ENCODE measurements around the gene WNT2B. TPM values are rescaled to one million over a fixed set of nuclear protein-coding genes. Genes with fewer than 3 reads are reported as not detected.
"Not testable (repeated sequence)": the region's sequence is repeated elsewhere in the genome, so short reads cannot be mapped to it uniquely, and the experiment has no call there.

WNT2B gene
- 8.1 TPM for total RNA-seq

DNA sequence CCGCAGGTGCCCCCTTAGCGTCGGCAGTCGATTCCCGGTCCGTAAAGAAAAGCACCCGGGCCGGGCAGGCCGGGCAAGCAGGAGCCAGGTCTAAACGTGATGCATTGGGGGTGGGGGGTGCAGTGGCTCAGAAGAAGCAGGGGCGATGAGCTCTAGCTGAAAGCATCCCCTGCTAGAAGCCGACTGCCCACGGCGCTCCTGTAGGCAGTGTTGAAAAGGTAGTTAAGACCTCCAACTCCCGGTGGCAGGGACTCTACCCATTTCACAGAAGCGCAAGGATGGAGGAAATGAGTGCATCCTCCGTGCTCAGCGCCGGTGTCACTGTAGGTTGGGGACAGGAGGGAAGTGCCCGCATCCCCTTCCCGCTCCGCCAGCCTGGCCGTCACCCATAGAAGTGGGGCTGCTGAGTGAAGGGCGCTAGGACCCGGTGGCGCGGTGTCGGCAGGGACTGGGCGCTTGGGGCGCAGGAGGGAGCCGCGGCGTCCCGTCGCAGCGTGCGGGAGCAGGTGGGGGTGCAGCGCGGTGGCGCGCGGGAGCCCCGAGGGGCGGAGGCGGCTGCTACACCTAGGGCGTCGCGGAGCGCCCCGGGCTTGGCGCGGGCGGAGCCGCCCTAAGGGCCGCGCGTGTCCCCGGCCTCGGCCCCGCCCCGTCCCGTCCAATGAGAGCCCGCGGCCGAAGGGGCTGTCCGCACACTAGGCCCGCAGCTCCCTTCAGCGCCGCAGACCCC lies at the start of gene WNT2B:
Gene WNT2B, plus strand, starts transcription at position 688 of the 727 bp plus-strand sequence. CDS start 298 bp downstream, outside the sequence.
- no peak for DNase-seq (ENCODE audit: low spot score)

DNA sequence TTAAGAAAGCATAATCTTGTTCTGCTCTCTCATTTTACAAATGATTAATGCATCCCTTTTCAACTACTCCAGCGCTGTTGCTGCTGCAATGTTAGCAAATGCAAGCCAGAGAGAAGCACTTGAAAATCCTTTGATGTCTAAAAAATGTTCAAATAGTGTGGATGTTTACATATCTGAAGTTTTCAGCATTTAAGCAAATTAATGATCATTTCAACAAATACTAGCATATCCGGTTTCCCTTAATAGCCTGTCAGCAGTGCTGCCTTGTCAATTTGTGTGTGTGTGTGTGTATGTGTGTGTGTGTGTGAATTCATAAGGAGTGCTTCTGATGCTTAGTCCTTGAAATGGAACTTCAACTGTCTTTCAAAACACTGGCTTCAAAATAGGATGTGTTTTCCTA lies 48.1 kb upstream of the WNT2B start:
- no peak for DNase-seq (ENCODE audit: low spot score)

DNA sequence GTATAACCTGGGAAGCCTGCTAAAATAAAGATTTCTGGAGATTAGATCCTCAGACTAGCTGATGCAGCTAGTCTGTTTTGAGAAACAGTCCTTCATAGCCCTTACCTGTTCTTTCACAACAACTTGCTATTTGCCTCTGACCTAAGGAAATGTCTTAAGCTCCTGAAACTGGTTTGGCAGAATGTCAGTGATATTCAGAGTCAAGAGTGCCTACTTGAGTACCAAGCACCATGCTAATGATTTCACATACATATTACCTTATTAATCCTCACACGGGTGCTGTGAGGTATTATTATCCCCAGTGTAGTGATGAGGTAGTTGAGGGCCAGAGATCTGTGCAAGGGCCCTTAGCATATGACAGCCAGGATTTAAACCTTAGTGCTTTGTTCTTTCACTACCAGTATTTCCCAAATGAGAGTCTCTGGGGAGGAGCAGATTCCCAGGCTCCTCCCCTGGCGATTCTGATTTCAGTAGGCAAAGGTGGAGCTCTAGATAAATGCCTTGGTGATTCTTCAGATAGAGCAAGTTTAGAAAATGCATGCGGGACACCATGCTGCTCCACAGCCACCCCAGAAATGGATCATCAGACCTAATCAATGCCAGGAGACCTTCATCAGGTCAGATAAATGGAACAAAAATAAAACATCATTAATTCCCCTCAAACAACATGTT lies 47.4 kb upstream of the WNT2B start:
- no peak for DNase-seq (ENCODE audit: low spot score)

DNA sequence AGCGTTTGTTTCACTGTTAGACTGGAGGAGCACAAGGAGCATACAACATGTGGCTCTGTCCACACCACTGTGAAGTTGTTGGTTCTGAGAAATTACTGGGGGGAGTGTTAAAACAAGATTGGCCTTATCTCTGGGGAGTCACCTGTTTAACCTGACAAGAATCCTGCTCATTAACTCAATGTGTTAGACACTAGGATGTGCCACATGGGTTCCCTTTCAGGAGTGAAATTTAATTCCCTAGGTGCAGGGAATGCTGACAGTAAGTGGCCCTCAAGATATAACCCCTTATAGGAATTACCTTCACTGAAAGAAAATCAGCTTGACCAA lies 45.8 kb upstream of the WNT2B start:
- no peak for DNase-seq (ENCODE audit: low spot score)

DNA sequence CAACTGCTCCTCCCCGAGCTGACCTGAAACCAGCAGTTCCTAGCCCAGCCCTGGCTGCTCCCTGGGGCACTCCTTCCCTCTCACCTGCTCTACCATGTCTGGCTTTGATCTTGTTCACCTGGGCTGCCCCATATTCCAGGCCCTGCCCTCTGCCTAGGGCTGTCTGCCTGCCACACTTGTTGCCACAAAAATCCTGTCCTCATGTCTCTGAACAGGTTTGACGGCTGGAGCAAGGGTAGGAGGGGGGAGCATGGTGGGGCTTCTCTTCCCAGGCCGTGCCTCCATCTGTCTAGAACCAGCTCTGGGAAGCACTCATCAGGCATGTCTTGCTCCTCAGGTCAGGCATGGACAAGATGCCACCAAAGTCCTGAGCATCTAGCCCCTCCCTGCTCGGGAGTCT lies 44.3 kb upstream of the WNT2B start:
- DNase-seq (ENCODE audit: low spot score): no peak

DNA sequence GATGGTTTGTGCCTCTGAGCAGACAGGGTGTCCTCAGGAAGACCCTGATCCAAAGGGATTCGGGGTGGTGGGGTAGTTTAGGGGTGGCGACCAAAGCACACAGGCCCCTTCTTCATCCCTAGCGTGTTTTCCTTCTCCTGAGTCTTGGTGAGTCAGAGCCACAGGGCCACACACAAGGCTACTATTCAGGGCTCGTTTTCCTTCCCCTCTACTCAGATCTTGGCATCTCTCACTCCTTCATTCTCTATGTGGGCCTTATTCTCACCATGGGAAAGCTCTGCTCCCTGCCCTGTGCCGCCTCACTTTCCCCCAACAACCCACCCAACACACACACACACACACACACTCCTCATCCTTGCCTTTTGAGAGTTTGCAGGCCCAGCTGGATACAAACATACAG lies 43.6 kb upstream of the WNT2B start:
- DNase-seq (ENCODE audit: low spot score): no peak

DNA sequence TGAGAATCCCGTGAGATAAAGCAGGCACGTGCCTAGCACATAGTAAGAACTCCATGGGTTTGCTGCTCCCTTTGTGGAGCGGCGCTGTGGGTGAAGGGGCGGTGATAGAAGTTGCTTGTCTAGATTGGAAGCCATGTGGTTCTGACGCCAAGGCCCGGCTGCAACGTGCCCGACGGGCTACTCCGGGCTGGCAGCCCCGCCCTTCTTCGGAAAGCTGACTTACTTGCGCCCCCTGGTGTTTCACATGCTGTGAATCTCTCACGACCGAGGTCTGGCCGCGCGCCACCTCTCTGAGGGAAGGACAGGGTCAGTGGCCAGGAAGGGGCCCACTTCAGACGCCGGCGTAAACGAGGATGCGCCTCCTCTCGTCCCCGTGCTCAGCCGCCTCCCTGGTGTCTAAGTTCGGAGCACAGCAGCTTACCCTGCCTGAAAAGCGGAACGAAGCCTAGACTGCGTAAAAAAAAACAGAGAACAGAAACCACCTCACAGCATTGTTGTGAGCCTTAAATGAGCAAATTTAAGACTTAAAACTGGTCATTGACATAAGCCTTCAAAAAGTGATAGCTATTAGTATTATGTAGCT lies 42.6 kb upstream of the WNT2B start:
- DNase-seq (ENCODE audit: low spot score): peak; percentile 96

DNA sequence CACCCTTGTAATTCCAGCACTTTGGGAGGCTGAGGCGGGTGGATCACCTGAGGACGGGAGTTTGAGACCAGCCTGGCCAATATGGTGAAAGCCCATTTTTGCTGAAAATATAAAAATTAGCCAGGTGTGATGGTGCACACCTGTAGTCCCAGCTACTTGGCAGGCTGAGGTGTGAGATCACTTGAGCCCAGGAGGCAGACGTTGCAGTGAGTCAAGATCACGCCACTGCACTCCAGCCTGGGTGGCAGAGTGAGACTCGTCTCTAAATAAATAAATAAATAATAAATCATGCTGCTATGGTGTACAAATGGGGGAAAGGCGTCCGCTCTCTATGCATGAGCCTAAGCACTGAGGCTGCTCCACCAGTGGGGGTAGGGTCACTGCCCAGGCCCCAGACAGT lies 38.4 kb upstream of the WNT2B start:
- not testable (repeated sequence) for DNase-seq (ENCODE audit: low spot score)

DNA sequence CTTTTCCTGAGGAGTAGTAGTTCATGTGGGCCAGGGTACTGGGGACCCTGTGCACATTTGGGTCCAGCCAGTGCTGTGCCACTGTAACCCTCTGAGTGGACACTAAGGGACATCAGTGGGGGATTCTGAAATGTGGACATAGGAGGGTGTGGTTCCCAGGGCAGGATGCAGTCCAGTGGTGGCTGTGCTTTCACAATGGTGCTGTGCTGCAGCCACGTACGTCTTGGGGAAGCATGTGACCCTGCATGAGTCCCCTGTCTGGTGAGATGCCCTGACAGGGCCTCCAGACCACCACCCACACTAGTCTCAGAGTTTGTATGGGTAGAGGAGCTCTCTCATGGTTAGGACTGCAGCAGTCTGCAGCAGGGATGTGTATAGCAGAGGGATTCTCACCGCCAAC lies 37.8 kb upstream of the WNT2B start:
- DNase-seq (ENCODE audit: low spot score): no peak

DNA sequence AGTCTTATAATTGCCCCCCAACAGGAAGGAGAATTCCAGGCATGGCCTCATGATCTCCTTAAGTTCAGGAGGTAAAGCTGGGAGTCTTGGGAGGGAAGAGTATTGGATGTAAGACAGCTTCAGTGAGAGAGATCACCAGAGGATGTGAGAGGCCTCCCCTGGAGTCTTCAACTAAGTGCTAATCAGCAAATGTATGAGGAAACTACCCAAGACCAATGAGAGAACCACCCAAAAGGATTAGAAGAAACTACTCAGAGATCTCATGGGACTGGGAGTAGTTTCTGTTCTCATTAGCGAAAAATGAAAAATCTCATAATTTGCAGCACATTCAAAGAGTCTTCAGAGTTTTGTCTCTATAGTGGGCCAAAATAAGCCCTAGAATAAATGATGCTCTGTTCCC lies 36.6 kb upstream of the WNT2B start:
- no peak for DNase-seq (ENCODE audit: low spot score)

DNA sequence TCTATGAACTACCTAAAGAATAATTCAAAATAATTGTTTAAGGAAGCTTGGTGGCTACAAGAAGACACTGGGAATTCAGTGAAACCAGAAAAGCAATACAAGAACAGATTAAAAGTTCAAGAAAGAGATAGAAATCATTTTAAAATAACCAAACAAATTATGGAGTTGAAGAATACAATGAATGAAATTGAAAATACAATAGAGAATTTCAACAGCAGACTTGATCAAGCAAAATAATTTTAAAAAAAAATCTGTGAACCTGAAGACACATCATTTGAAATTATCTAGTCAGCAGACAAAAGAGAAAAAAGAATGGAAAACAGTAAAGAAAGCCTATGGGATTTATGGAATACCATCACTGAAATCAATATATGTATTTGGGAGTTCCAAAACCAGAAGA lies 31.2 kb upstream of the WNT2B start:
- no peak for DNase-seq (ENCODE audit: low spot score)

DNA sequence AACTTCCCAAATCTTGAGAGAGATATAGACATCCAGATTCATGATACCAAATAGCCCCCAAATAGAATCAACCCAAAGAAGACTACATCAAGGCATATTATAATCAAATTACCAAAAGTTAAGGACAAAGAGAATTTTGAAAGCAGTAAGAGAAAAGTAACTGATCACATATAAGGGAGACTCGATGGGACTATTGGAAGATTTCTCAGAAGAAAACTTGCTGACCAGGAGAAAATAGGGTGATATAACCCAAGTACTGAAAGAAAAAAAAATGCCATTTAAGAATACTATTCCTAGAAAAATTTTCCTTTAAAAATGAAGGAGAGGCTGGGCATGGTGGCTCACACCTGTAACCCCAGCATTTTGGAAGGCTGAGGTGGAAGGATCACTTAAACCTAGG lies 30.5 kb upstream of the WNT2B start:
- no peak for DNase-seq (ENCODE audit: low spot score)

DNA sequence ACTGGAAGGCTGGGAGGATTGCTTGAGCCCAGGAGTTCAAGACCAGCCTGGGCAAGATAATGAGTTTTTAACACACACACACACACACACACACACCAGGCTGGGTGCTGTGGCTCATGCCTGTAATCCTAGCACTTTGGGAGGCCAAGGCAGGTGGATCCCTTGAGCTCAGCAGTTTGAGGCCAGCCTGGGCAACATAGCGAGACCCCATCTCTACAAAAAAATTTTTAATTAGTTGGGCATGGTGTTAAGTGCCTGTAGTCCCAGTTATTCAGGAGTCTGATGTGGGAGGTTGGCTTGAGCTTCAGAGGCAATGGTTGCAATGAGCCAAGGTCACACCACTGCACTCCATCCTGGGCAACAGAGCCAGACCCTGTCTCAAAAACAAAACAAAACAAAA lies 22.7 kb upstream of the WNT2B start:
- not testable (repeated sequence) for DNase-seq (ENCODE audit: low spot score)

DNA sequence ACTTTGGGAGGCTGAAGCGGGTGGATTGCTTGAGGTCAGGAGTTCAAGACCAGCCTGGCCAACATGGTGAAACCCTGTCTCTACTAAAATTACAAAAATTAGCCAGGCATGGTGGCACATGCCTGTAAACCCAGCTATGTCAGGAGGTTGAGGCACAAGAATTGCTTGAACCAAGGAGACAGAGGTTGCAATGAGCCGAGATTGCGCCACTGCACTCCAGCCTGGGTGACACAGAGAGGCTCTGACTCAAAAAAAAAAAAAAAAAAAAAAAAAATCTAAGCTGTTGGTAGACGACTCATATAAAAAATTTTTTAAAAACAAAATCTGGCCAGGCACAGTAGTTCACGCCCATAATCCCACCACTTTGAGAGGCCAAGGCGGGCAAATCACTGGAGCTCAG lies 21.1 kb upstream of the WNT2B start:
- not testable (repeated sequence) for DNase-seq (ENCODE audit: low spot score)

DNA sequence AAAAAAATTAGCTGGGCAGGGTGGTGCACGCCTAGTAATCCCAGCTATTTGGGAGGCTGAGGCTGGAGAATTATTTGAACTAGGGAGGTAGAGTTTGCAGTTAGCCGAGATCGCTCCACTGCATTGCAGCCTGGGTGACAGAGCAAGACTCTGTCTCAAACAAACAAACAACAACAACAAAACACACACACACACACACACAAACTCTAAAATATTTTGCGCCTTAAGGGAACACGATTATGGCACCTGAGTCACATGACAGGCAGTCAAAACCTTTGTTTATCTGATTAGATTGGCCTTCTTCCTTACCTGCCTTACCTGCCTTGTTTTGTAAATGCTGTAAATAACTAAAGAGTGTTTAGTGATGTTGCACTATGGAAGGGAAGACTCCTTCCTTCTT lies 20.6 kb upstream of the WNT2B start:
- no peak for DNase-seq (ENCODE audit: low spot score)

DNA sequence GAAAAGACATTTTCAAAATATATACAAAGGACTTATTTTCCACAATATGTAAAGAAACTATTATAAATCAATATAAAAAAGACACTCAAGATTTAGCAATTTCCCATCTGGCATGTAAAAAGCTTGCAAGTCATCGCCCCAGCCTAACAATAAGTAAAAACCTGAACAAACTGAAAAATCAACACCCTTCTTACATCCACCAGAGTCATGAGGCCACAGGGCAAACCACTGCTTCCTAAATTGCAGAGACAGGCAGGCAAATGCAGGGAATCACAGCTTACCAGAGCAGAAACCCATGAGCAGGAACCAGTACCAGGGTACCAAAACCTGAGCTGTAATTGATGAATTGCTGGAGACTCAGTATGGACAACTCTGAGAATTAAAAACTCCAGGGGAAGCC lies 16.7 kb upstream of the WNT2B start:
- no peak for DNase-seq (ENCODE audit: low spot score)

DNA sequence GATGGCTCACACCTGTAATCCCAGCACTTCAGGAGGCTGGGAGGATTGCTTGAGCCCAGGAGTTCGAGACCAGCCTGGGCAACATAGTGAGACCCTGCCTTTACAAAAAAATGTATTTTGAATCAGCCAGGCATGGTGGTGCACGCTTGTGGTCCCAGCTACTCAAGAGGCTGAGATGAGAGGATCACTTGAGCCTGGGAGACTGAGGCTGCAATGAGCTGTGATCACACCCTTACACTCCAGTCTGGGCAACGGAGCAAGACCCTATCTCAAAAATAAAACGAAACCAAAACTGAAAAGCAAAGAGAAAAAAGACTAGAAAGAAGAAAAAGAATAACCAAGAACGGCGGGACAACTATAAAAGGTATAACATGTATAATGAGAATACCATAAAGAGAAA lies 15.4 kb upstream of the WNT2B start:
- no peak for DNase-seq (ENCODE audit: low spot score)

DNA sequence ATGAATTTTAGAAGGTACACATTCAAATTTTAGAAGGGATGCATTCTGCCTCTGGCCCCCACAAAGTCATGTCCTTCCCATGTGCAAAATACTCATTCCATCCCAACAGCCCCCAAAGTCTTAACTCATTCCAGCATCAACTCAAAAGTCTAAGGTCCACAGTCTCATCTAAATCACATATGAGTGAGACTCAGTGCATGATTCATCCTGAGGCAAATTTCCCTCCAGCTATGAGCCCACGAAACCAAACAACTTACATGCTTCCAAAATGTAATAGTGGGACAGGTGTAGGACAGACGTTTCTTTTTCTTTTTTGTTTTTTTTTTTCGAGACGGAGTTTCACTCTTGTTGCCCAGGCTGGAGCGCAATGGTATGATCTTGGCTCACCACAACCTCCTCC lies 12.5 kb upstream of the WNT2B start:
- DNase-seq (ENCODE audit: low spot score): no peak

DNA sequence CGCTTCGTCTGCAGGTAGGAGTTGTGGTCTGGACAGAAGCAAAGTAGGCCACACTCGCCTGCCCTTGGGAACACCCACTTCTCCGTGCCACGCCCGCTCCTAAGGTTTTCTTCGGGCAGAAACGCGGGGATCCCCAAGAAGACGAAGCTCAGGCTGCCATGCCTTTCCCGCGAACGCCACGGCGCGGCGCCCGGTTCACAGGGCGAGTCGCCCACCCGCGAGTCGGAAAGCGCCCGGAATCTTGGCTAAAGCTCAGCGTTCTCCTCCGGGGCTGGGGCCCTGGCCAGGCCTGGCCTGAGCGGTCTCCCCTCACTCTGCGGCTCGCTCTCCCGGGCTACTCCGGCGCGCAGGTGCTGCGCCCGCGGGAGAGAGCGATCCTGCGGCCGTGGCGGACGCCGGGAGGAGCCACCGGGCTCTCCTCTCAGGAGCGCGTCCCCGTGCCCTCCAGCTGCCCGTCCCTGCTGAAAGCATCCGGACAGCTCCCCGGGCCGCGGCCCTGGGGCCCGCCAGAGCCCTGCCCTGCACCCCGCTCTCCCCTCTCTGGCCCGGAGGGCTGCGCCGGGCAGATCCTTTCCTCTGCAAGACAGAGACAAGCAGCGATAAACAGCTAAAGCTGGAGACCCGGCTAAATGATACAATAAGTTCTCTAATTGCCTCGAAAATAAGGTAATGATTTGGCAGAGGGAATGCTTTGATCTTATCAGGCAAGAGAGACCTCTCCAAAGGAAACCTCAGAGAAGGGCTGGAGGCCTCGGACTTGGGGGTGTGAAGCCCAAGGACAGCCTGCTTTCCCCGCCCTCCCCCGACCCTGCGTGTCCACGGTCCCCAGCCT lies 6.7 kb upstream of the WNT2B start:
- peak; percentile 64 for DNase-seq (ENCODE audit: low spot score)

DNA sequence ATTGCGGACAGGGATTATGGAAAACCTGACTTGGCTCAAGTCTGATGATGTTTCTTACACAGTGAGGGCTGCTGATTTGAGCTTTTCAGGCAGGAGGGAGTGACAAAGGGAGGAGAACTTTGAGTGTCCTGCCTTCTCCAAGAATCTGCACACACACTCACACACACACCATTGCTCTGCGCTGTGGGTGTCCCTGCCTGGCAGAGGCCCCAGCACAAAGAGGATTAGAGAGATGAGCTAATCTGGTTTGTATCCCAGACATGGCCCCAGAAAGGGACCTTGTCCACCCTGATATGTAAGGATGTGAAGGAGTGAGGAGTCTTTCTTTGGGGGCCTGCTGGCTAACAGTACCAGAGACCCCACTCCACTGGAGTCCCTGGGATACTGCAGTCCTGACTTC lies 5.9 kb upstream of the WNT2B start:
- no peak for DNase-seq (ENCODE audit: low spot score)

DNA sequence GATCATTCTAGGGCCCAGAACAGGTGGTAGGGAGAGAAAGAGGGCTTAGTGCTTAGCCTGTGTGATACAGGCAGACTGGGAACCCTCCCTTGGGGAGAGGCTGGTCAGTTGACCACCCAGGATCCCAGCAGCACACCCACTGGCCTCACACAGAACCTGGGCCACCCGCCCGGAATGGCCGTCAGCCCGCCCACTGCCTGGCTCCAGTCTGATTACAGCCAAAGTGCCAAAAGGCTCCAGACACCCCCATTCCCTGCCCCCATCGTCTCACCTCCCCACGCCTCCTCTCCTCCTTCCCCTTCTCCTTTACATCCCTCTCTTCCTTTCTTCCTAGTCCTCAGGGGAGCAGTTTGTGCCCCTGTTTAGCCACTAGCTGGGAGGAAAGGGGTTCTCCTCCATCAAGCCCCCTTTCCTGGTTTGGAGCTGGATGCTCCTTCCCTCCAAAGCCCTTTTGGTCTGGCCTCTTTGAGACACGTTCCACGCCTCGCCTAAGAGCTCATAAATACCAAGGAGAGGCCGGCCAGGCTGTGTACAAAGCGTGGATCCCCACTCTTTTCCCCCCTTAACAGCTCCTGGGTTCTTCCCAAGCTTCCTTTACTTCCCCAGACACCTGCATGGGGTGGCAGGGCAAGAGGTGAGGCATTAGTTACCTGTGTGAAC lies 4.6 kb upstream of the WNT2B start:
- no peak for DNase-seq (ENCODE audit: low spot score)

Data from mucosa of gallbladder (tissue), 1 donor.